ENCODE measurements around the gene MCHR2. TPM values are rescaled to one million over a fixed set of nuclear protein-coding genes. Genes with fewer than 3 reads are reported as not detected.
"Not testable (repeated sequence)": the region's sequence is repeated elsewhere in the genome, so short reads cannot be mapped to it uniquely, and the experiment has no call there.

The MCHR2 gene
- total RNA-seq (2013; cell fraction: nucleolus; rRNA removed) = not detected in 2 replicates
- total RNA-seq (2014; rRNA removed) = not detected in 2 replicates
- total RNA-seq (2014; rRNA removed; fragmentation: Illumina TruSeq; extraction: Trizol) = not detected in 2 replicates
- total RNA-seq (2021) = not detected in 2 replicates
- not detected for polyA plus RNA-seq (2011; ENCODE audit: low read depth)
- not detected in 2 replicates for polyA plus RNA-seq (2011; rRNA removed)
- not detected in 2 replicates for polyA plus RNA-seq (2011; cell fraction: cytosol; rRNA removed)
- polyA plus RNA-seq (2011; cell fraction: nucleus; rRNA removed) = not detected in 2 replicates
- not detected in 2 replicates for polyA plus RNA-seq (2012)
- polyA plus RNA-seq (2014; fragmentation: Illumina TruSeq; extraction: Trizol) = not detected in 2 replicates
- not detected for polyA plus RNA-seq (2014; fragmentation: Nextera tagmentation; extraction: Ambion mirVana)
- 0.03 TPM in 1 of 2 replicates, not detected in the other for polyA plus RNA-seq (2014; rRNA removed)
- polyA plus RNA-seq (2016; fragmentation: Nextera tagmentation; extraction: Ambion mirVana) = not detected
- not detected in 2 replicates for polyA minus RNA-seq (2011; rRNA and poly(A)+ RNA removed)
- polyA minus RNA-seq (2011; cell fraction: cytosol; rRNA and poly(A)+ RNA removed) = not detected in 2 replicates
- polyA minus RNA-seq (2011; cell fraction: nucleus; rRNA and poly(A)+ RNA removed) = not detected in 2 replicates
- Bru-seq, nascent RNA = not detected
- not detected for BruChase-seq, experiment 1, labeled RNA remaining after a 6-hour chase
- BruChase-seq, experiment 2, labeled RNA remaining after a 2-hour chase = not detected
- long read RNA-seq, experiment 1 = 0 reads
- long read RNA-seq, experiment 2 = 0 reads

- Histone ChIP-seq H3K27ac (ENCODE audit: control insufficient read depth, insufficient read depth) (no peak within 1 kb of the TSS), H3K9ac (ENCODE audit: control insufficient read depth, insufficient read depth, low read length) (no peak within 1 kb of the TSS), H3K4me2 (ENCODE audit: control insufficient read depth, insufficient read depth) (no peak within 1 kb of the TSS), H2AFZ (ENCODE audit: control insufficient read depth, low read depth, low read length) (no peak within 1 kb of the TSS), H3K4me1 (ENCODE audit: control insufficient read depth, insufficient read depth, low read length) (no peaks in the 10 kb centered on the region), H3K36me3 (ENCODE audit: control insufficient read depth in 2 of 2, insufficient read depth in 2 of 2, low read length in 1 of 2) (no peaks in the 10 kb centered on the region), H3K79me2 (ENCODE audit: control insufficient read depth, insufficient read depth, low read length) (no peaks in the 10 kb centered on the region), H3K9me3 (replicated peaks; ENCODE audit: control insufficient read depth, insufficient read depth, low read length) (no peaks in the 10 kb centered on the region), H4K20me1 (ENCODE audit: control insufficient read depth, insufficient read depth) (no peaks in the 10 kb centered on the region), H3K4me3 (no peak within 1 kb of the TSS), H3K27me3 (replicated peaks in 1 of 2; ENCODE audit: control insufficient read depth in 2 of 2, insufficient read depth in 2 of 2, low read length in 1 of 2) (peaks cover 0 to 2% of the 10 kb centered on the region in 2 experiments; a peak in 1 of 4 replicates)
- BruUV-seq (replicated peaks) = no TSS peak
- WGBS (ENCODE audit: insufficient coverage, insufficient replicate concordance, low lambda C conversion rate, missing lambda C conversion rate) = 38% methylated on average over 52 of the region's 64 CpGs
- in situ Hi-C loops (cut with MboI) (no loop called here), intact Hi-C loops (cut with micrococcal nuclease; ENCODE audit: unreplicated experiment) (no loop called here)
- FAIRE-seq = no peak
- RAD21 ChIA-PET (ENCODE audit: unreplicated experiment) = no interaction called here
- CTCF ChIA-PET = interaction anchor here (1.6 to 2.2 kb wide), 2 partner anchors 8 to 126 kb away, joined by 6 to 10 read pairs; no protein-coding TSS in a partner anchor
- POLR2A ChIA-PET = no interaction called here
- TF ChIP-seq SMAD5 (IDR thresholded peaks at IDR 0.05; ENCODE audit: low read depth) (no peak), FOS (IDR thresholded peaks at IDR 0.05; ENCODE audit: borderline replicate concordance, extremely low read depth, insufficient read length) (no peak), CHD1 (IDR thresholded peaks at IDR 0.05; ENCODE audit: low read depth, low read length) (no peak), SP1 (IDR thresholded peaks at IDR 0.05; ENCODE audit: low read depth, low read length) (no peak), STAT3 (IDR thresholded peaks at IDR 0.05; ENCODE audit: low read depth, low read length) (no peak), PBX3 (IDR thresholded peaks at IDR 0.05; ENCODE audit: insufficient replicate concordance, low read depth, low read length) (no peak), SREBF1 (IDR thresholded peaks at IDR 0.05; ENCODE audit: low read length) (no peak), MTA2 (IDR thresholded peaks at IDR 0.05; ENCODE audit: low read depth) (no peak)
- ATAC-seq = no peak
- no peak for DNase-seq (ENCODE audit: low read depth, low spot score)
- SMC1A ChIA-PET (ENCODE audit: uncharacterized antibody, unreplicated experiment) = no interaction called here
These were observed at the start of gene MCHR2 for GRCh38 chr6:99993533-99994251. Gene MCHR2, minus strand, starts transcription at chr6:99994223. Its CDS starts 38,076 bp downstream, at chr6:99956147.

DNA sequence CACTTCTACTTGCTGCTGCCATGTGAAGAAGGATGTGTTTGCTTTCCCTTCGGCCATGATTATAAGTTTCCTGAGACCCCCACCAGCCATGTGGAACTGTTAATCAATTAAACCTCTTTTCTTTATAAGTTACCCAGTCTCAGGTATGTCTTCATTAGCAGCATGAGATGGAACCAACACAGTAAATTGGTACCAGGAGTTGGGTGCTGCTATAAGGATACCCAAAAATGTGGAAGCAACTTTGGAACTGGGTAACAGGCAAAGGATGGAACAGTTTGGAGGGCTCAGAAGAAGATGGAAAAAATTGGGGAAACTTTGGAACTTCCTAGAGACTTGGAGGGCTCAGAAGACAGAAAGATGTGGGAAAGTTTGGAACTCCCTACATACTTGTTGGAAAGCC is 44.5 kb upstream of the MCHR2 start:
- H3K27me3 ChIP-seq (replicated peaks in 1 of 2; ENCODE audit: control insufficient read depth in 2 of 2, insufficient read depth in 2 of 2, low read length in 1 of 2); H3K4me3 ChIP-seq; H3K9me3 ChIP-seq (replicated peaks; ENCODE audit: control insufficient read depth, insufficient read depth, low read length); DNase-seq (ENCODE audit: low read depth, low spot score); POLR2A ChIA-PET; H4K20me1 ChIP-seq (ENCODE audit: control insufficient read depth, insufficient read depth); RAD21 ChIA-PET (ENCODE audit: unreplicated experiment); H3K27ac ChIP-seq (ENCODE audit: control insufficient read depth, insufficient read depth); H3K4me2 ChIP-seq (ENCODE audit: control insufficient read depth, insufficient read depth); H2AFZ ChIP-seq (ENCODE audit: control insufficient read depth, low read depth, low read length); CTCF ChIA-PET; H3K9ac ChIP-seq (ENCODE audit: control insufficient read depth, insufficient read depth, low read length); BruUV-seq (replicated peaks); intact Hi-C loops (cut with micrococcal nuclease; ENCODE audit: unreplicated experiment); H3K79me2 ChIP-seq (ENCODE audit: control insufficient read depth, insufficient read depth, low read length); SMC1A ChIA-PET (ENCODE audit: uncharacterized antibody, unreplicated experiment); H3K4me1 ChIP-seq (ENCODE audit: control insufficient read depth, insufficient read depth, low read length); in situ Hi-C loops (cut with MboI); H3K36me3 ChIP-seq (ENCODE audit: control insufficient read depth in 2 of 2, insufficient read depth in 2 of 2, low read length in 1 of 2); FAIRE-seq; ATAC-seq: not testable (repeated sequence)
- WGBS (ENCODE audit: insufficient coverage, insufficient replicate concordance, low lambda C conversion rate, missing lambda C conversion rate) = 0% methylated on average over 1 of the region's 1 CpG
